Measurements from ENCODE around the gene JAGN1.
A peak's percentile ranks its signal among the peaks of the same experiment; 100 is the strongest.
"Not testable (repeated sequence)": the region's sequence is repeated elsewhere in the genome, so short reads cannot be mapped to it uniquely, and the experiment has no call there.

JAGN1 gene

GRCh38 chr3:9890249-9891071 is at the start of gene JAGN1:
Gene JAGN1, plus strand, starts transcription at chr3:9890610. Its CDS starts 113 bp downstream, at chr3:9890723.
- peak; percentile 90 for DNase-seq (ENCODE audit: low read depth)
- TF ChIP-seq CTCF (IDR thresholded peaks at IDR 0.05; ENCODE audit: insufficient read depth, low read depth, low read length, missing control alignments) = no peak
- H3K4me3 ChIP-seq (ENCODE audit: low read length) = peak within 1 kb of the TSS; percentile 80

GRCh38 chr3:9841015-9841414 is 49.4 kb upstream of the JAGN1 start:
- no peak for TF ChIP-seq CTCF (IDR thresholded peaks at IDR 0.05; ENCODE audit: insufficient read depth, low read depth, low read length, missing control alignments)
- no peak overlapping the region for H3K4me3 ChIP-seq (ENCODE audit: low read length)
- DNase-seq (ENCODE audit: low read depth) = no peak

- peak; percentile 96 for DNase-seq (ENCODE audit: low read depth)
- no peak for TF ChIP-seq CTCF (IDR thresholded peaks at IDR 0.05; ENCODE audit: insufficient read depth, low read depth, low read length, missing control alignments)
- peak within 1 kb of the TSS; percentile 88 for H3K4me3 ChIP-seq (ENCODE audit: low read length)
Observed at GRCh38 chr3:9843715-9844438, 46.5 kb upstream of the JAGN1 start, which contains the start of gene RPUSD3. Gene RPUSD3, minus strand, starts transcription at chr3:9844008. Its CDS starts 18 bp downstream, at chr3:9843990.

GRCh38 chr3:9846231-9846630 is 44.2 kb upstream of the JAGN1 start:
- TF ChIP-seq CTCF (IDR thresholded peaks at IDR 0.05; ENCODE audit: insufficient read depth, low read depth, low read length, missing control alignments) = no peak
- H3K4me3 ChIP-seq (ENCODE audit: low read length) = no peak overlapping the region
- DNase-seq (ENCODE audit: low read depth) = no peak

- DNase-seq (ENCODE audit: low read depth) = no peak
- no peak overlapping the region for H3K4me3 ChIP-seq (ENCODE audit: low read length)
- TF ChIP-seq CTCF (IDR thresholded peaks at IDR 0.05; ENCODE audit: insufficient read depth, low read depth, low read length, missing control alignments) = no peak
Observed at GRCh38 chr3:9846931-9847488, 43.4 kb upstream of the JAGN1 start.

GRCh38 chr3:9847870-9848269 is 42.5 kb upstream of the JAGN1 start:
- DNase-seq (ENCODE audit: low read depth); H3K4me3 ChIP-seq (ENCODE audit: low read length): not testable (repeated sequence)

- H3K4me3 ChIP-seq (ENCODE audit: low read length) = not testable (repeated sequence)
- TF ChIP-seq CTCF (IDR thresholded peaks at IDR 0.05; ENCODE audit: insufficient read depth, low read depth, low read length, missing control alignments) = peak; percentile 50
- DNase-seq (ENCODE audit: low read depth) = peak; percentile 45
Observed at GRCh38 chr3:9848860-9849259, 41.5 kb upstream of the JAGN1 start.

- DNase-seq (ENCODE audit: low read depth); H3K4me3 ChIP-seq (ENCODE audit: low read length): not testable (repeated sequence)
Observed at GRCh38 chr3:9851383-9851782, 39.0 kb upstream of the JAGN1 start.

GRCh38 chr3:9851926-9852325 is 38.5 kb upstream of the JAGN1 start:
- DNase-seq (ENCODE audit: low read depth); H3K4me3 ChIP-seq (ENCODE audit: low read length): not testable (repeated sequence)

All from epithelial cell of esophagus (primary cell).